D721Med (cell line): ENCODE measurements around the gene BUB1.

Experiments
- DNase-seq: peaks from one replicate; pipeline ENCODE4 v3.0.0; 2011; ENCODE audit warnings: low spot score; ENCODE audit not compliant: insufficient read length
- FAIRE-seq: peaks from 2 replicates; lab custom pipeline; 2011; peaks lifted over from hg19 to GRCh38; lab: Jason Lieb, UNC
- CTCF ChIP-seq: IDR thresholded peaks from 2 replicates; pipeline ENCODE4 v1.5.1; 2012; ENCODE audit warnings: mild to moderate bottlenecking, control low read depth; ENCODE audit not compliant: insufficient read depth; ENCODE audit errors: missing control alignments

BUB1 gene

GRCh38 chr2:110678457-110679336 is 834 bp upstream of the BUB1 start:
- TF ChIP-seq CTCF = no peak
- FAIRE-seq (no peak), DNase-seq (no peak)

DNA sequence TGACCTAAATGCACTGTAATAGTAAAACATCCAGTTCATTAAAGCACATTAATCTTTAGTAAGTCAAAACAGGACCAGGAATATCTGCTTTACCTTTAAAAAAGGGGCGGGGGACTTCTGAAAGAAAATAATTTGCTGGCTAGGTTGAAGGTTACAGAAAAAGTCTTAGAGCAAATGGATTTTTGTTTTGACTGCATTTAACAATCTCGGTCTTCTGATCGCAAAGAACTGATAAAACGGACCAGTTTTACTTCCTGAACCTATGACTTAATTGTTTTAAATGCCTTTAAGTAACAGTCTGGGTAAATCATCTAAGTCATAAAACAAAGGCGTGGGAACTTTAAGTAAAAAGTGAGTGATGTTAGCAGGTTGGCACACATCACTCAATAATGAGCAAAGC is 783 bp downstream of the BUB1 start:
- DNase-seq = no peak
- FAIRE-seq = no peak
- no peak for TF ChIP-seq CTCF

DNA sequence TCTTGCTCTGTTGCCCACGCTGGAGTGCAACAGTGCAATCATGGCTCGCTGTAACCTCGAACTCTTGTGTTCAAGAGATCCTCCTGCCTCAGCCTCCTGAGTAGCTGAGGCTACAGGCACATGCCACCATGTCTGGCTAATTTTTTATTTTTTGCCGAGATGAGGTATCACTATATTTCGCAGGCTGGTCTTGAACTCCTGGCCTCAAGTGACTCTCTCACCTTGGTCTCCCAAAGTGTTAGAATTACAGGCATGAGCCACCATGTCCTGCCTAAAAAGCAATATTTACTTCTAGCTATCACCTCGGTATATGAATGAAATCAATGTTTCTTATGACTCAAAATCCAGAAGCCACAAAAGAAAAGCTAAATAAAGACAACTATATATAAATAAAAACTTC is 2.2 kb downstream of the BUB1 start:
- no peak for DNase-seq
- no peak for TF ChIP-seq CTCF
- no peak for FAIRE-seq

GRCh38 chr2:110674620-110675555 is 3.0 kb downstream of the BUB1 start:
- TF ChIP-seq CTCF = no peak
- FAIRE-seq = no peak
- DNase-seq = no peak

DNA sequence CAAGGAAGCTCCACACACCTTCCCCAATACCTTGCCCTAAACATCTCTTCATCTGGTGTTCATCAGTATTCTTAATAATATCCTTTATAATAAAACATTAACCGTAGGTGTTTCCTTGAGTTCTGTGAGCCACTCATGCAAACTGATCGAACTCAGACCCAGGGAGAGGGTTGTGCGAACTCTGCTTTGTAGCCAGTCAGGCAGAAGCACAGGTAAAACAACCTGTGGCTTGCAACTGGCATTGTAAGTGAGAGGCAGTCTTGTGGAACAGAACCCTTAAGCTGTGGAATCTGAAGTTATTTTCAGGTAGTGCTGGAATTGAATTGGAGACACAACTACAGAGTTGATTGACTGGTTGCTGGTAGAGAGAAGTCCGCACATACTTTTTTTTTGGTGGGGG is 4.7 kb downstream of the BUB1 start:
- DNase-seq (no peak), FAIRE-seq (no peak)
- TF ChIP-seq CTCF = no peak

DNA sequence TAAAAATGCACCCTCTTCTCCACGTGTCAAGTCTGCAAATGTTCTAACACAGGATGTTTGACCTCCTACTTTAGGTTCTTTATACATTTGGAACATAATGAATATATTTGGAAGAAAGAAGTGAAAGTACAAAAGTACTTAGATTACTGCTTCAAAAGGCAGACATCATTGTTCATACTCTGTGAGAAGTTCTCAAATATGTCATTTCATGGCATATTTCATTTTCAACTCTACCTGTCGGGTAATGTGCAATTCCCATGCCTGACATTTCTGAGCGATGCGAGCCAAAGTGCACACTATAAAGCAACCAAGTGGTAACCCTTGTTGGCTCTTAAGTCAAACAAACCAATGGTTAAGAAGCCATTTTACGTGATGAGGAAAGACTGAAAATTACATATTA is 7.0 kb downstream of the BUB1 start:
- DNase-seq (no peak), FAIRE-seq (no peak)
- TF ChIP-seq CTCF = no peak

- FAIRE-seq (no peak), DNase-seq (no peak)
- no peak for TF ChIP-seq CTCF
Measured at GRCh38 chr2:110669079-110669478, 8.8 kb downstream of the BUB1 start.
